Vagina (tissue), 2 donors: ENCODE data around the gene ZC3H12C.

Experiments used
- POLR2A ChIP-seq, 2 donors: fragments of 450-650 bp; IDR thresholded peaks; one replicate each; pipeline ENCODE4 v1.6.1; 2017; ENCODE audit warnings: antibody characterized with exemption in 2 of 2, mild to moderate bottlenecking in 2 of 2, moderate library complexity in 2 of 2
- POLR2AphosphoS5 ChIP-seq, 2 donors: sonication (generic); formaldehyde crosslinking; IDR thresholded peaks; one replicate each; pipeline ENCODE4 v1.9.0; 2017; ENCODE audit warnings: antibody characterized with exemption in 2 of 2, mild to moderate bottlenecking in 2 of 2, low read depth in 1 of 2; ENCODE audit not compliant: insufficient read depth in 1 of 2
- TF ChIP-seq, protein P1 (sequence below), 3 experiments: fragments of 450-650 bp in 2 of 3; fragments of 200-600 bp in 1 of 3; sonication (generic) in 1 of 3; IDR thresholded peaks; one replicate each; pipeline ENCODE4 v1.5.1; 2017 to 2019; ENCODE audit warnings: antibody characterized with exemption in 3 of 3, mild to moderate bottlenecking in 2 of 3, moderate library complexity in 2 of 3

DNA sequence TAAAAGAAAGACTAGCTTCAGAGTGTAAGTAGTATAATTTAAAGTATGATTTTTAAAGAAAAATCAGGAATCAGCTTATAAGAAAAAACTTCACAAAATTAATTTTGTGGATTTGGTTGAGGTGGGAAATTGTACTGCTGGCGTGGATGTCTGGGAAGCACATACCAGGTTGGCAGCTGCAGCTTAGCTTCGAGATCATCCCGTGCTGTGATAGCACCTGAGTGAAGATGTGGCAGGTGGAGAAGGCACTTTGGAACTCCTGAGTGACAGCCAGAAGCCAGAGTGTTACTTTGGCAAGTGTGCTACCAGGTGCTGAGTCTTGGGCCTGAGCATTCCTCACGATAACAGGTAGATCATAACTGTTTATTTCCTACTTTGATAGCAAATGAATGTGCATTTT lies 17.7 kb downstream of the ZC3H12C start:
- TF ChIP-seq, protein P1, sequence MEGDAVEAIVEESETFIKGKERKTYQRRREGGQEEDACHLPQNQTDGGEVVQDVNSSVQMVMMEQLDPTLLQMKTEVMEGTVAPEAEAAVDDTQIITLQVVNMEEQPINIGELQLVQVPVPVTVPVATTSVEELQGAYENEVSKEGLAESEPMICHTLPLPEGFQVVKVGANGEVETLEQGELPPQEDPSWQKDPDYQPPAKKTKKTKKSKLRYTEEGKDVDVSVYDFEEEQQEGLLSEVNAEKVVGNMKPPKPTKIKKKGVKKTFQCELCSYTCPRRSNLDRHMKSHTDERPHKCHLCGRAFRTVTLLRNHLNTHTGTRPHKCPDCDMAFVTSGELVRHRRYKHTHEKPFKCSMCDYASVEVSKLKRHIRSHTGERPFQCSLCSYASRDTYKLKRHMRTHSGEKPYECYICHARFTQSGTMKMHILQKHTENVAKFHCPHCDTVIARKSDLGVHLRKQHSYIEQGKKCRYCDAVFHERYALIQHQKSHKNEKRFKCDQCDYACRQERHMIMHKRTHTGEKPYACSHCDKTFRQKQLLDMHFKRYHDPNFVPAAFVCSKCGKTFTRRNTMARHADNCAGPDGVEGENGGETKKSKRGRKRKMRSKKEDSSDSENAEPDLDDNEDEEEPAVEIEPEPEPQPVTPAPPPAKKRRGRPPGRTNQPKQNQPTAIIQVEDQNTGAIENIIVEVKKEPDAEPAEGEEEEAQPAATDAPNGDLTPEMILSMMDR (IDR thresholded peaks at IDR 0.05) = no peak
- no peak for TF ChIP-seq POLR2A (IDR thresholded peaks at IDR 0.05)
- TF ChIP-seq POLR2AphosphoS5 (IDR thresholded peaks at IDR 0.05; ENCODE audit: insufficient read depth in 1 of 2, low read depth in 1 of 2) = no peak
